Gastrocnemius medialis (tissue), 4 donors: ENCODE data around the gene FEN1. TPM values are rescaled to one million over a fixed set of nuclear protein-coding genes. Genes with fewer than 3 reads are reported as not detected.

Source experiments
- ATAC-seq, 2 donors: fragments of 150-250 bp; one replicate each; pipeline ENCODE4 v1.9.1; 2016
- DNase-seq, 2 donors: peaks; one replicate each; pipeline ENCODE4 v3.0.0-alpha.2; 2019
- H3K27ac ChIP-seq, 4 donors: fragments of 200-600 bp; sonication (generic); 1 replicate in 1 of 4; 2 replicates in 3 of 4; pipeline ENCODE4 v1.5.1; 2016 to 2018; ENCODE audit warnings: mild to moderate bottlenecking in 2 of 4, moderate library complexity in 1 of 4
- H3K27me3 ChIP-seq, 3 donors: fragments of 200-600 bp; sonication (generic) in 2 of 3; 1 replicate in 1 of 3; 2 replicates in 2 of 3; pipeline versions ENCODE4 v1.5.1 to v1.6.0; 2016 to 2019; ENCODE audit warnings: mild to moderate bottlenecking in 1 of 3, moderate library complexity in 1 of 3
- H3K36me3 ChIP-seq, 2 donors: fragments of 200-600 bp; sonication (generic) in 1 of 2; one replicate each; pipeline ENCODE4 v1.5.1; 2017 to 2018
- H3K4me1 ChIP-seq, 2 donors: fragments of 200-600 bp; sonication (generic) in 1 of 2; one replicate each; pipeline ENCODE4 v1.5.1; 2016 to 2017; ENCODE audit warnings: mild to moderate bottlenecking in 2 of 2
- H3K4me3 ChIP-seq, 4 donors: fragments of 200-600 bp; sonication (generic) in 3 of 4; 1 replicate in 1 of 4; 2 replicates in 3 of 4; pipeline ENCODE4 v1.5.1; 2016 to 2019; ENCODE audit warnings: mild to moderate bottlenecking in 2 of 4
- H3K9me3 ChIP-seq, 3 donors: fragments of 200-600 bp; sonication (generic) in 2 of 3; 1 replicate in 1 of 3; 2 replicates in 2 of 3; pipeline ENCODE4 v1.5.1; 2016 to 2019
- CTCF ChIP-seq, 5 experiments: fragments of 450-650 bp in 3 of 5; fragments of 200-600 bp in 2 of 5; sonication (generic) in 2 of 5; IDR thresholded peaks in 4 of 5; conservative IDR thresholded peaks in 1 of 5; 1 replicate in 4 of 5; 2 replicates in 1 of 5; pipeline ENCODE4 v1.5.1; 2016 to 2019; ENCODE audit warnings: antibody characterized with exemption in 5 of 5, mild to moderate bottlenecking in 3 of 5, moderate library complexity in 3 of 5
- POLR2A ChIP-seq, 2 donors: fragments of 450-650 bp; IDR thresholded peaks; one replicate each; pipeline ENCODE4 v1.6.1; 2017; ENCODE audit warnings: antibody characterized with exemption in 2 of 2, mild to moderate bottlenecking in 2 of 2, moderate library complexity in 2 of 2
- in situ Hi-C, 4 donors: fragments of 200-750 bp; cut with MboI; loops; one replicate each; pipeline versions ENCODE4 v1.15.0 to v1.8.0; 2017; ENCODE audit warnings: low sequenced_read_pairs in 4 of 4
- intact Hi-C: fragments of 100-400 bp; cut with DNase I; formaldehyde crosslinking; loops from one replicate; pipeline ENCODE4 v1.15.1; 2023; ENCODE audit warnings: low total_unique reads
- total RNA-seq, 4 donors: library from RNA; depleted of rRNA; stranded (reverse); fragments of >200 nt; gene quantifications; one replicate each; pipeline versions ENCODE4 v1.1.0 to v1.2.3, GENCODE V29; 2016

Gene FEN1
- total RNA-seq, 4 donors from 2014 or later, result 7.4 to 15.7 (median 9.5) TPM

- Histone ChIP-seq H3K9me3 (no peaks in the 10 kb centered on the region), H3K4me1 (peaks cover 24% of the 10 kb centered on the region in 2 donors), H3K27ac (no peak overlapping the region), H3K27me3 (no peaks in the 10 kb centered on the region), H3K4me3 (no peak overlapping the region), H3K36me3 (peaks cover 0 to 17% of the 10 kb centered on the region in 2 donors)
- in situ Hi-C loops (loop anchor here in 3 of 4 donors (10.0 to 25.0 kb wide), 4 partner anchors 100 to 518 kb away; partner anchors contain the start of gene FADS3 (in 1 of the 3)), intact Hi-C loops (loop anchor here (5.0 kb wide), 1 partner anchor 173 kb away; the partner anchor contains the start of gene FTH1)
- DNase-seq, result no peak
- ATAC-seq, result no peak
- TF ChIP-seq CTCF (IDR thresholded peaks at IDR 0.05 in 4 of 5, conservative IDR thresholded peaks at IDR 0.05 in 1 of 5) (no peak), POLR2A (IDR thresholded peaks at IDR 0.05) (no peak)
Observed at GRCh38 chr11:61794579-61794978, 1.9 kb downstream of the FEN1 start.

GRCh38 chr11:61795459-61795858 lies 2.7 kb downstream of the FEN1 start:
- H3K27me3 ChIP-seq, result no peaks in the 10 kb centered on the region
- H3K27ac ChIP-seq, result no peak overlapping the region
- peaks cover 24% of the 10 kb centered on the region in 2 donors for H3K4me1 ChIP-seq
- ATAC-seq (no peak), DNase-seq (no peak)
- no peaks in the 10 kb centered on the region for H3K9me3 ChIP-seq
- H3K36me3 ChIP-seq, result peaks cover 0 to 8% of the 10 kb centered on the region in 2 donors
- TF ChIP-seq POLR2A (IDR thresholded peaks at IDR 0.05) (no peak), CTCF (IDR thresholded peaks at IDR 0.05 in 4 of 5, conservative IDR thresholded peaks at IDR 0.05 in 1 of 5) (no peak)
- intact Hi-C loops, result loop anchor here (5.0 kb wide), 1 partner anchor 77 kb away; no protein-coding TSS in a partner anchor
- in situ Hi-C loops, result loop anchor here in 3 of 4 donors (5.0 to 25.0 kb wide), 5 partner anchors 99 to 517 kb away; partner anchors contain the start of gene FADS3 (in 1 of the 3)
- no peak overlapping the region for H3K4me3 ChIP-seq

- in situ Hi-C loops, result loop anchor here in 3 of 4 donors (5.0 to 25.0 kb wide), 5 partner anchors 99 to 516 kb away; partner anchors contain the start of gene FADS3 (in 1 of the 3)
- TF ChIP-seq POLR2A (IDR thresholded peaks at IDR 0.05) (no peak), CTCF (IDR thresholded peaks at IDR 0.05 in 4 of 5, conservative IDR thresholded peaks at IDR 0.05 in 1 of 5) (no peak)
- H3K4me1 ChIP-seq, result peaks cover 24% of the 10 kb centered on the region in 2 donors
- peaks cover 0 to 6% of the 10 kb centered on the region in 2 donors for H3K36me3 ChIP-seq
- no peaks in the 10 kb centered on the region for H3K9me3 ChIP-seq
- no peaks in the 10 kb centered on the region for H3K27me3 ChIP-seq
- H3K4me3 ChIP-seq, result no peak overlapping the region
- no peak overlapping the region for H3K27ac ChIP-seq
- ATAC-seq, result no peak
- intact Hi-C loops, result loop anchor here (2.0 to 5.0 kb wide), 2 partner anchors 76 to 313 kb away; no protein-coding TSS in a partner anchor
- DNase-seq, result no peak
Observed at GRCh38 chr11:61795876-61796526, 3.3 kb downstream of the FEN1 start.

- peak; percentile 41 to 74 for DNase-seq
- Histone ChIP-seq H3K4me1 (peaks cover 15 to 16% of the 10 kb centered on the region in 2 donors), H3K9me3 (no peaks in the 10 kb centered on the region), H3K36me3 (peaks cover 0 to 6% of the 10 kb centered on the region in 2 donors), H3K4me3 (no peak overlapping the region), H3K27ac (peak overlapping the region in 3 of 4 donors; percentile 7 to 62 (median 29)), H3K27me3 (no peaks in the 10 kb centered on the region)
- in situ Hi-C loops, result loop anchor here in 3 of 4 donors (5.0 to 25.0 kb wide), 5 partner anchors 97 to 515 kb away; partner anchors contain the start of gene FADS3 (in 1 of the 3)
- intact Hi-C loops, result loop anchor here (1.0 to 5.0 kb wide), 4 partner anchors 75 to 311 kb away; partner anchors contain the start of gene FADS3
- TF ChIP-seq POLR2A (IDR thresholded peaks at IDR 0.05), result no peak
- peak; percentile 73 to 83 (median 81) for TF ChIP-seq CTCF (IDR thresholded peaks at IDR 0.05 in 4 of 5, conservative IDR thresholded peaks at IDR 0.05 in 1 of 5)
- ATAC-seq, result peak in 1 of 2 donors; percentile 53
Observed at GRCh38 chr11:61797263-61797944, 4.7 kb downstream of the FEN1 start.
